Fibroblast of lung (primary cell): Measurements from ENCODE around the gene TRMT11. TPM values are rescaled to one million over a fixed set of nuclear protein-coding genes. Genes with fewer than 3 reads are reported as not detected.

Experiments
- DNase-seq, 2 donors: peaks; one replicate each; pipeline versions ENCODE4 v3.0.0 to v3.0.0-alpha.2; 2010; ENCODE audit warnings: low read depth in 2 of 2
- H2AFZ ChIP-seq: 2 replicates; pipeline ENCODE4 v1.5.1; 2012; ENCODE audit warnings: low read length, control low read depth, inconsistent platforms
- H3K27ac ChIP-seq: 2 replicates; pipeline ENCODE4 v1.5.1; 2011; ENCODE audit warnings: low read length, control low read depth; ENCODE audit not compliant: insufficient read depth
- H3K27me3 ChIP-seq: 2 replicates; pipeline ENCODE4 v1.5.1; 2011; ENCODE audit warnings: mild to moderate bottlenecking, low read length; ENCODE audit not compliant: control insufficient read depth, insufficient read depth
- H3K36me3 ChIP-seq: 2 replicates; pipeline ENCODE4 v1.5.1; 2011; ENCODE audit warnings: low read length; ENCODE audit not compliant: control insufficient read depth, insufficient read depth
- H3K4me1 ChIP-seq: 2 replicates; pipeline ENCODE4 v1.5.1; 2011; ENCODE audit warnings: low read length; ENCODE audit not compliant: control insufficient read depth, insufficient read depth; ENCODE audit errors: extremely low read depth
- H3K4me2 ChIP-seq: 2 replicates; pipeline ENCODE4 v1.5.1; 2011; ENCODE audit warnings: low read length, control low read depth; ENCODE audit not compliant: insufficient read depth; ENCODE audit errors: extremely low read depth
- H3K4me3 ChIP-seq, 4 experiments: fragments of 200-600 bp in 1 of 4; sonication (generic) in 1 of 4; replicated peaks in 1 of 4; 2 replicates each; pipeline ENCODE4 v1.5.1; 2011 to 2016; ENCODE audit warnings: low read length in 4 of 4, low read depth in 3 of 4, mild to moderate bottlenecking in 3 of 4, control low read depth in 2 of 4, inconsistent platforms in 1 of 4, mixed read lengths in 1 of 4; ENCODE audit not compliant: insufficient read depth in 1 of 4; ENCODE audit errors: control extremely low read depth in 1 of 4
- H3K79me2 ChIP-seq: 2 replicates; pipeline ENCODE4 v1.5.1; 2012; ENCODE audit warnings: mild to moderate bottlenecking, low read length, inconsistent platforms; ENCODE audit not compliant: control insufficient read depth, insufficient read depth
- H3K9ac ChIP-seq: 2 replicates; pipeline ENCODE4 v1.5.1; 2011; ENCODE audit warnings: mild to moderate bottlenecking, low read length, control low read depth; ENCODE audit not compliant: insufficient read depth
- H3K9me3 ChIP-seq: 2 replicates; pipeline ENCODE4 v1.5.1; 2012; ENCODE audit warnings: low read depth, low read length; ENCODE audit not compliant: control insufficient read depth, insufficient read depth
- H4K20me1 ChIP-seq: 2 replicates; pipeline ENCODE4 v1.5.1; 2011; ENCODE audit warnings: low read length; ENCODE audit not compliant: control insufficient read depth, insufficient read depth; ENCODE audit errors: extremely low read depth
- CTCF ChIP-seq, 2 donors: IDR thresholded peaks in 1 of 2; conservative IDR thresholded peaks in 1 of 2; 1 replicate in 1 of 2; 2 replicates in 1 of 2; pipeline ENCODE4 v1.5.1; 2011 to 2012; ENCODE audit warnings: low read length in 2 of 2, control low read depth in 1 of 2, inconsistent platforms in 1 of 2, low read depth in 1 of 2, mild to moderate bottlenecking in 1 of 2
- EZH2 ChIP-seq: IDR thresholded peaks from 2 replicates; pipeline ENCODE4 v1.5.1; 2012; ENCODE audit warnings: low read length, control low read depth, mild to moderate bottlenecking; ENCODE audit errors: missing control alignments
- polyA plus RNA-seq, 2 donors: library from polyadenylated mRNA; depleted of rRNA in 1 of 2; stranded (reverse) in 1 of 2; unstranded in 1 of 2; fragments of >200 nt; gene quantifications; 2 replicates each; pipeline ENCODE4 v1.2.1, GENCODE V29; 2011 to 2012; ENCODE audit warnings: missing spikeins in 1 of 2
- total RNA-seq: library from RNA; depleted of rRNA; stranded (reverse); fragments of >200 nt; gene quantifications from 2 replicates; pipeline ENCODE4 v1.2.1, GENCODE V29; 2014

TRMT11 gene
- total and polyA plus RNA-seq, 2 donors (not counting 1 experiment from before 2014, with no cell fraction given): 22.1 to 23.5 TPM

DNA sequence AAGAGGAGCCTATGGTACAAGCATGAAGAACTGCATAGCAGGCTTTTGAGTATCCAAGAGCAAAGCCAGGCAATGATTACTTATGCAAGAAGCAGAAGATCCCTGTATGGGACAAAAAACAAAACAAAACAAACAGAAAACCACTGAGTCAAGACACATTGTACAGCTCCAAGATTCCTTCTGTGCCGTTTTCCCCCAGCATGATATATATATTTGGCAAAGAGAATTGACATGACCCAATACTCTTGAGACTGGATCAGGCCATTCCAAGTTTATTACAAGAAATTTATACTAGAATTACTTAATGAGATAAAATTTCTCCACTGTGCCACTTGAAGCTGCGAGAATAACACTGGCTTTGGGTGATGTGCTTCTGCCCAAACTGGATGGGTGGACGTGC is 65.5 kb downstream of the TRMT11 start:
- H3K4me3 ChIP-seq: no peak overlapping the region
- no peak for DNase-seq
- no peaks in the 10 kb centered on the region for H3K36me3 ChIP-seq
- no peak overlapping the region for H3K27ac ChIP-seq
- H4K20me1 ChIP-seq: no peaks in the 10 kb centered on the region
- no peaks in the 10 kb centered on the region for H3K4me1 ChIP-seq
- TF ChIP-seq CTCF (conservative IDR thresholded peaks at IDR 0.05 in 1 of 2, IDR thresholded peaks at IDR 0.05 in 1 of 2; ENCODE audit: low read depth in 1 of 2, low read length in 2 of 2) (no peak), EZH2 (no peak)
- no peak overlapping the region for H3K4me2 ChIP-seq
- no peak overlapping the region for H3K9ac ChIP-seq
- H2AFZ ChIP-seq: no peak overlapping the region
- H3K9me3 ChIP-seq: no peaks in the 10 kb centered on the region
- H3K79me2 ChIP-seq: no peaks in the 10 kb centered on the region
- no peaks in the 10 kb centered on the region for H3K27me3 ChIP-seq

DNA sequence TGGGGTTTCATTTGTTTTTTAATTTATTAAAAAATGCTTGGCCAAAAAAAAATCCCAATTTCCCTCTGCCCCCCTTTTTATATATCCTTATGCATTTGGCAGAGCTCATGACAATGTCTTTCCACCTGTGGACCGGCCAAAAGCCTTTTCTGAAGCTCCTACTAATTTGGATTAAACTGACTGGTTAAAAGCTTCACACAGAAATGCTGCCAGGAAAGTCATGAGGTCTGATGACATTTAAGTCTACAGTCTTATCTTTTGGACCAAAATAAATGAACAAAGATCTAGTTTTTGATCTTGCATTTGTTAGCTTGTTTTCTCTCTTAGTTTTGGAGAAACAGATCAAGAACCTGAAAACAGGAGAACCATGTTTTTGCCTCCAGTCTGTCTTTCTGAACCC is 66.1 kb downstream of the TRMT11 start:
- DNase-seq: no peak
- H3K4me3 ChIP-seq: no peak overlapping the region
- TF ChIP-seq EZH2: no peak
- H3K36me3 ChIP-seq: no peaks in the 10 kb centered on the region
- no peak overlapping the region for H3K9ac ChIP-seq
- H3K27ac ChIP-seq: no peak overlapping the region
- no peaks in the 10 kb centered on the region for H3K9me3 ChIP-seq
- H3K4me1 ChIP-seq: no peaks in the 10 kb centered on the region
- H4K20me1 ChIP-seq: no peaks in the 10 kb centered on the region
- H3K27me3 ChIP-seq: no peaks in the 10 kb centered on the region
- H2AFZ ChIP-seq: no peak overlapping the region
- H3K4me2 ChIP-seq: no peak overlapping the region
- H3K79me2 ChIP-seq: no peaks in the 10 kb centered on the region

- peak in 1 of 2 donors; percentile 45 for DNase-seq
- Histone ChIP-seq H3K36me3 (no peaks in the 10 kb centered on the region), H3K79me2 (no peaks in the 10 kb centered on the region), H3K27ac (no peak overlapping the region), H4K20me1 (no peaks in the 10 kb centered on the region), H2AFZ (no peak overlapping the region), H3K9me3 (no peaks in the 10 kb centered on the region), H3K4me3 (no peak overlapping the region), H3K9ac (no peak overlapping the region), H3K4me1 (no peaks in the 10 kb centered on the region), H3K4me2 (no peak overlapping the region), H3K27me3 (no peaks in the 10 kb centered on the region)
- no peak for TF ChIP-seq EZH2
- no peak for TF ChIP-seq CTCF (conservative IDR thresholded peaks at IDR 0.05 in 1 of 2, IDR thresholded peaks at IDR 0.05 in 1 of 2; ENCODE audit: low read depth in 1 of 2, low read length in 2 of 2)
Observed at GRCh38 chr6:126054258-126054702, 67.9 kb downstream of the TRMT11 start.
